SW 1271 (cell line): ENCODE results near the gene DOCK6.

Source experiments
- DNase-seq, 2 experiments: peaks; one replicate each; lab custom pipeline; 2025; lab: John Stamatoyannopoulos, UW

Gene DOCK6

DNA sequence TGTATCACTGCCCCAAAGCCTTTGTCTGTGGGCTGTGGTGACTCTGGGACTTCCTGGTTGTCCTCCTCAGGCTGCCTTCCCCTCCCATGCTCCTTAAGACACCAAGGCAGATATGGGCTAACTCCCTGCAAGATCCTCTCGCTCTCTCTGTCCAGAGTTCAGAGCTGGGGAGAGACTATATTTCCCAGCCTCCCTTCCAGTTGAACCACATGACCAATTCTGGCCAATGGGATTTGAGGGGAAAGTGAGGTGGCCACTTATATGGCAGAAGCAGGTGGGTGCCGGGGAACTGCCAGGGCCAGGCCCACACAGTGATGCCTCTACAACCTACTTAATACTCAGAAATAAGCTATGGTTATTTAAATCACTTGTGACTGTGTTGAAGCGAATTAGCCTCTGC lies 39.1 kb downstream of the DOCK6 start:
- no peak for DNase-seq

DNA sequence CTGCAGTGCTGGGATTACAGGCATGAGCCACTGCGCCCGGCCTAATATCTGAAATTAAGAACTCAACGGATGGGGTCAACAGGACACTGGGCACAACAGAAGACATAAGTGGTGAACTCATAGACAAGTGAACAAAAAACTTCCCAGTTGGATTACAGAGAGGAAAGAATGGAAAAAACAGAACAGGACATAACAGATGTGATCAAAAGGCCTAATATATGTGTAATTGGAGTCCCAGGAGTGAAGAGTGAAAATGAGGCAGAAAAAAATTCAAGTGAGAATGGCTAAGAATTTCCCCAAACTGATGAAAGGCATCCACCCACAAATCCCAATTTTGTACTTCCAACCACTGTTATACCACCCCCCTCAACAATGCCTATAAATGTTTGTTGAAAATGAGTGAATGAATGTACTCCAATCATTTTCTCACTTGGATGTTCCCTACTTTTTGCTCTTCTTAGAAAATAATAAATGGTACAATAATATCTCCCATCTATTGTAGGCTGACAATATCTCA lies 41.2 kb downstream of the DOCK6 start:
- no peak for DNase-seq

DNA sequence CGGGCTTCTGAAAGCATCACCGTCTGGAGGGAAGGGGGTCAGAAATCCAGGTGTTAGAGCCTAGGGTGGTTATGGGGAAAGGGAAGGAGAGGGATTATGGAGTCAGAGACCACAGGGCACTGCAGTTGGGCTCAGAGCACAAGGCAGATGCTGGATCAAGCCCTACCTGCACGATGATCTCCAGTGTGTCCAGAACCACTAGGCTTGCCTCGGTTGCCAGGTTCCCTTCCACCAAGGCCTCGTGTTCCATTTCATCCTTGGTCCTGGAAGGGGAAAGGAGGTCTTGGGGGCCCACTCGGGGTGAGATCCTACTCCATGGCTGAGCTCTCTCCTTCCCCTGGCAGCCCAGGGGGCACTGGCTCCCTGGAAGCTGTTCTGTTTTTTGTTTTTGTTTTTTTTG lies 47.9 kb downstream of the DOCK6 start:
- DNase-seq, result no peak

DNA sequence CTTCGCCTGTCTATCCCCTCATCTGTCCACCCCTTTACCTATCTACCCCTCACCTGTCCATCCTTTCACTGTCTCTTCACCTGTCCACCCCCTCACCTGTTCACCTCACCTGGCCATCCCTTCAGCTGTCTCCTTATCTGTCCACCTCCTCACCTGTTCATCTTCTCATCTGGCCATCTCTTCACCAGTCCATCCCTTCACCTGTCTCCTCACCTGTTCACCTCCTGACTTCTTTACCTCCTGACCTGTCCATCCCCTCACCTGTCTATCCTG lies 51.7 kb downstream of the DOCK6 start:
- no peak for DNase-seq

- no peak for DNase-seq
Observed at GRCh38 chr19:11209839-11210655, 52.3 kb downstream of the DOCK6 start.

GRCh38 chr19:11208561-11209471 lies 53.5 kb downstream of the DOCK6 start:
- DNase-seq, result no peak

- DNase-seq, result no peak
Observed at GRCh38 chr19:11205939-11206570, 56.3 kb downstream of the DOCK6 start.

DNA sequence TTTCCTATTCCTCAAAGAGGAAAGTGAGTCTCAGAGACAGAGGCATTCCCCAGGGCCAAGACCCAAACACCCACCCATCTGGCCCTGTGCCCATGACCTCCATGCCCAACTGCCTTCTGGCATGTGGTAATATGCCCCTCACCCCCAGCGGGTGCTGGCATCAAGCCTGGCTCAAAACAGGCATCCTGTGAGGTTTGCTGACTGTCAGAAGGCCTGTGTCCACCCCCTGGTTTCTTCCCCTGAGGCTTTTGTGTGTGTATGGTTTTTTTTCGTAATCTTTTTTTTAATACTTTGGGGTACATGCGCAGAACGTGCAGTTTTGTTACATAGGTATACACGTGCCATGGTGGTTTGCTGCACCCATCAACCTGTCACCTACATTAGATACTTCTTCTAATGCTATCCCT lies 57.4 kb downstream of the DOCK6 start:
- DNase-seq, result no peak

GRCh38 chr19:11204076-11204602 lies 58.2 kb downstream of the DOCK6 start:
- DNase-seq, result no peak

- DNase-seq, result peak in 1 of 2 experiments; percentile 33
Observed at GRCh38 chr19:11203194-11204075, 58.9 kb downstream of the DOCK6 start.

- DNase-seq, result no peak
Observed at GRCh38 chr19:11202488-11203193, 59.7 kb downstream of the DOCK6 start.

GRCh38 chr19:11201791-11202190 lies 60.5 kb downstream of the DOCK6 start:
- DNase-seq, result no peak

DNA sequence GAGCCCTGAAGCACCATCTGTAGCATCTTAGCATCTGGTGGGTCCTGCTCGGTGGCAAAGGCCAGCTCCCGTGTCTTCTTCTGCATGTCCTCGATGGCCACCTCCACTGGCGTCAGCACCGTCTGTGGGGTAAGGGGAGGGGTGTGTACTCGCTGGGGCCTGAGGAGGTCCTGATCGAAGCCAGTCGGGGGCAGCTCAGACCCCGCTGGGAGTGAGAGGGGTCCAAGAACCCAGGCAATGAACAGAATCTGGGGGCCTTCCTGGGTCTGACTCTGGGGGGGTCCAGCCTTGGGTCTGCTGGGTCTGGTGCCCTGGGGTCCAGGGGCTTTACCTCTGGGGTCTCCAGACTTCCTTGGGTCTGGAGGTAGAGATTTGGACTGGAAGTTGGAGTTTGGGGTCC lies 61.4 kb downstream of the DOCK6 start:
- no peak for DNase-seq

- DNase-seq, result no peak
Observed at GRCh38 chr19:11200015-11200574, 62.2 kb downstream of the DOCK6 start.

DNA sequence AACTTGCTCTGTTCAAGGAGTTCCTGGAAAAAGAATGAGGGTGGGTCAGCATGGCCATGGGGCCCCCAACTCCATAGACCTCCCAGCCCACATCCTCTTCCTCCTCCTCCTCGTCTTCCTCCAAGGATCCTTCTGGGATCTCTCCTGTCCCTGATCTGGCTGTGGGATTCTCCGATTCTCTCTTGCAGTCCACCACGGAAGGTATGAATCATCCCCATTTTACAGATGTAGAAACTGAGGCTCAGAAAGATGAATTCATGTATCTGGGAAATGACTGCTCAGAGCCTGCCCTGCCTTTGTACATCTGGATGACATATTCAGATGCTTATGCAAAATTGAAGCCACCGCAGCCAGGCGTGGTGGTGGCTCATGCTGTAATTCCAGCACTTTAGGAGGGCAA lies 62.8 kb downstream of the DOCK6 start:
- no peak for DNase-seq

- no peak for DNase-seq
Observed at GRCh38 chr19:11198769-11199424, 63.4 kb downstream of the DOCK6 start.

DNA sequence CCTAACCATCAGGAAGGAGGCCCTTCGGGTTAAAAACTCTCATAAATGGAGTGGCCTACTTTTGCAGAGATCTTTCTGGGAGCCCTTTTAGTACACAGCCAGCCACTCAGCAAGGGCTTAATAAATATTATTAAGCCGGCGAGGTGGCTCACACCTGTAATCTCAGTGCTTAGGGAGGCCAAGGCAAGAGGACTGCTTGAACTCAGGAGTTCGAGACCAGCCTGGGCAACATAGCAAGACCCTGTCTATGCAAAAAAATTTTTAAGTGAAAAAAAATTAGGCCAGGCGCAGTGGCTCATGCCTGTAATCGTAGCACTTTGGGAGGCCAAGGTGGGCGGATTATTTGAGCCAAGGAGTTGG lies 64.2 kb downstream of the DOCK6 start:
- no peak for DNase-seq

DNA sequence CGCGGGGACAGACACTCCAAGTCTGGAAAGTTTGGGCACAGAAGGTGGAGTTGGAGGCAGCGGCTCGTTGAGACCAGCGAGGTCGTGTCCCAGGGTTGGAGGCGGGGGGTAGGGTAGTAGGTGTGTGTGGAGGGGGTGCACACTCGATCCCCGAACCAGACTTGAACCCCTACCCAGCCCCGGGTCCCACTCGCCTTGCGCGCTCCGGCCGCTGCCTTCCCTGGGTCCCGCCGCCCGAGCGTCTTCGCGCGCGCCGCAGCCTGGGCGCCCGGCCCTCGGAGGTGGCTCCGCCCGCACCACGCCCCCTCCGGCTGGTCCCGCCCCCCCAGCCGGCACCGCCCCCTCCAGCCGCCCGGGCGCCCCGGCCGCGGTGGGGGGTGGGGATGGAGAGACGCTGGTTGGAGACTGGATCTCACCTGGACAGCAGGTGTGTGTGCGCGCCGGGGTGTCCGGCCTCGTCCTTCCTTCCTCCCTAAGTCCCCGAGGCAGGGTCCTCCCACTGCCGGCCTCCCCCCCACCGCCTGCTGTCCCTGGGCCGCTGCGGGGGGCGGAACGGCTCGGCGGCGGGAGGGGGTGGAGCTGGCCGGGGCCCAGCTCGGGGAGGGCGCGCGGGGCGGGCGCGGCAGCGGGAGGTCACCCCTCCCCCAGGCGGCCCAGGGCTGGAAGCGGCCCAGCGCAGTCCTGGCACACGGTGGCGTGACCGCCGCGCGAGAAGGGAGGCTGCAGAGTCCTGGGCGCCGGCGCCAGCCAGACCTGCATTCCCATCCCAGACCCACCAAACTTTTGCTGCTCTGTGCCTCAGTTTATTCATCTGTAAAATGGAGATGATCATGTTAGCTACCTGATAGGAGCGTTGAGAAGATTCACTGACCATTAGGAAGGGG lies 64.8 kb downstream of the DOCK6 start, which contains the start of gene KANK2:
Gene KANK2, minus strand, starts transcription at position 255 of the 884 bp plus-strand sequence. CDS start 3,034 bp downstream, outside the sequence.
- DNase-seq, result peak in 1 of 2 experiments; percentile 70
